ENCODE data around the gene FUZ.

FUZ gene

DNA sequence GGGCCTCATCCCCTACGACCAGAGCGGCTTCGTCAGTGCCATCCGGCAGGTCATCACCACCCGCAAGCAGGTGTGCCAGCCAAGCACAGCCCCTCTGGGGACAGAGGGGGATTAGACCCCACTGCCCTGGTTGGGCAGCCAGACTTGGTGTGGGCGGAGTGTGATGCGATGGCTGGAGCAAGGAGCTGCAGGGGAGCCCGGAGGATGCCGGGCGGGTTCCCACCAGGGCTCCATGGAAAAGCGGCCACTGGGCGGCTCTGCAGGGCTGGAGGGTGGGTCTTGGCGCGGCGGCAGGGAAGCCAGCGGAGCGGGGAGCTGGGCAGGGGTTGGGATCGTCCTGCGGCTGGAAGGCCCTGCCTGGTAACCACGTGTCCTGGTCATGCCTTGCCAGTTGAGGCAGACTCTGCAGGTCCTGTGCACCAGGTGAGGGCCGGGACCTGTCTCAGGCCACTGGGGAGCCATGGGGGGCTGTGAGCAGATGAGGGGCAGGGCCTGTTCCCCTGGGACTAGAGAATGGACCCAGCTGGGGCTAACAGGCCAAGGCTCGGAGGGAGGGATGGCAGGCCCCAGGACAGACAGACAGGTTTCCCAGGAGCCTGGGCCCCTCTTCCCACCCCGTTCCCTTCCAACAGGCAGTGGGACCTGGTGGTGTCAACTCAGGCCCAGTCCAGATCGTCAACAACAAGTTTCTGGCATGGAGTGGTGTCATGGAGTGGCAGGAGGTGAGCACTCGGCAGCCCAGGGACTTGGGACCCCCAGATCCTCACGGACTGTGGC is 44.2 kb upstream of the FUZ start:
- TF ChIP-seq EGR1 (IDR thresholded peaks at IDR 0.05): no peak
- TF ChIP-seq, protein P1, sequence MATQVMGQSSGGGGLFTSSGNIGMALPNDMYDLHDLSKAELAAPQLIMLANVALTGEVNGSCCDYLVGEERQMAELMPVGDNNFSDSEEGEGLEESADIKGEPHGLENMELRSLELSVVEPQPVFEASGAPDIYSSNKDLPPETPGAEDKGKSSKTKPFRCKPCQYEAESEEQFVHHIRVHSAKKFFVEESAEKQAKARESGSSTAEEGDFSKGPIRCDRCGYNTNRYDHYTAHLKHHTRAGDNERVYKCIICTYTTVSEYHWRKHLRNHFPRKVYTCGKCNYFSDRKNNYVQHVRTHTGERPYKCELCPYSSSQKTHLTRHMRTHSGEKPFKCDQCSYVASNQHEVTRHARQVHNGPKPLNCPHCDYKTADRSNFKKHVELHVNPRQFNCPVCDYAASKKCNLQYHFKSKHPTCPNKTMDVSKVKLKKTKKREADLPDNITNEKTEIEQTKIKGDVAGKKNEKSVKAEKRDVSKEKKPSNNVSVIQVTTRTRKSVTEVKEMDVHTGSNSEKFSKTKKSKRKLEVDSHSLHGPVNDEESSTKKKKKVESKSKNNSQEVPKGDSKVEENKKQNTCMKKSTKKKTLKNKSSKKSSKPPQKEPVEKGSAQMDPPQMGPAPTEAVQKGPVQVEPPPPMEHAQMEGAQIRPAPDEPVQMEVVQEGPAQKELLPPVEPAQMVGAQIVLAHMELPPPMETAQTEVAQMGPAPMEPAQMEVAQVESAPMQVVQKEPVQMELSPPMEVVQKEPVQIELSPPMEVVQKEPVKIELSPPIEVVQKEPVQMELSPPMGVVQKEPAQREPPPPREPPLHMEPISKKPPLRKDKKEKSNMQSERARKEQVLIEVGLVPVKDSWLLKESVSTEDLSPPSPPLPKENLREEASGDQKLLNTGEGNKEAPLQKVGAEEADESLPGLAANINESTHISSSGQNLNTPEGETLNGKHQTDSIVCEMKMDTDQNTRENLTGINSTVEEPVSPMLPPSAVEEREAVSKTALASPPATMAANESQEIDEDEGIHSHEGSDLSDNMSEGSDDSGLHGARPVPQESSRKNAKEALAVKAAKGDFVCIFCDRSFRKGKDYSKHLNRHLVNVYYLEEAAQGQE (IDR thresholded peaks at IDR 0.05; ENCODE audit: low read depth): no peak
- no peak for TF ChIP-seq MAX (IDR thresholded peaks at IDR 0.05)
- no peak for TF ChIP-seq FOXM1 (IDR thresholded peaks at IDR 0.05; ENCODE audit: borderline replicate concordance, low read depth)
- TF ChIP-seq TEAD4 (IDR thresholded peaks at IDR 0.05): no peak
- no peak for TF ChIP-seq RAD21 (IDR thresholded peaks at IDR 0.05; ENCODE audit: low read depth)
- TF ChIP-seq CREB1 (IDR thresholded peaks at IDR 0.05; ENCODE audit: low read depth): no peak
- no peak for TF ChIP-seq NFIC (IDR thresholded peaks at IDR 0.05)
- TF ChIP-seq EP300 (IDR thresholded peaks at IDR 0.05; ENCODE audit: borderline replicate concordance): no peak
- no peak for TF ChIP-seq YY1 (IDR thresholded peaks at IDR 0.05; ENCODE audit: low read depth)
- no peak for TF ChIP-seq USF1 (IDR thresholded peaks at IDR 0.05)
- TF ChIP-seq TAF1 (IDR thresholded peaks at IDR 0.05; ENCODE audit: low read depth): no peak
- no peak for TF ChIP-seq TCF12 (IDR thresholded peaks at IDR 0.05; ENCODE audit: low read depth)
- TF ChIP-seq ZBTB7A (IDR thresholded peaks at IDR 0.05; ENCODE audit: low read depth): no peak
- TF ChIP-seq CEBPB (IDR thresholded peaks at IDR 0.05): no peak

DNA sequence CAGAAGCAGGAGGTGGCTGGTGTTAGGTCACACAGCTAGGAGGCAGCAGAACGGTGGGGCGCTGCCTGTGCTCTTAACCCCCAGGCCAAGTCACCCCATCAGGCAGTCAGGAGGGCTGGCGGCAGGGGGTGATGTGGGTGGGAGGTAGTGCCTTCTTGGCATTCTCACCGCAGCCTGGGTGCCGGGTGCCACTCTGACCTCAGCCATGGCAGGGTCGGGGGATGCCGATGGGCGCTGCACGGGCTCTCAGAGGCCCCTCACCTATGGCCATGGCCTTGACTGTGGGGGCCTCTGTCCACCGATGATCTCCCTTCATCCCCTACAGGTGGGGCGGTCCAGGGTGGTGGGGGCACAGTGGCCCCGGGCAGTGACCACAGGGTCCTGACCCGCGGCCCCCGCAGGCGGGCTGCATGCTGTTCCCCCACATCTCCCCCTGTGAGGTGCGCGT is 43.5 kb upstream of the FUZ start:
- no peak for TF ChIP-seq TEAD4 (IDR thresholded peaks at IDR 0.05)
- TF ChIP-seq, protein P1 (IDR thresholded peaks at IDR 0.05; ENCODE audit: low read depth): no peak
- no peak for TF ChIP-seq RAD21 (IDR thresholded peaks at IDR 0.05; ENCODE audit: low read depth)
- TF ChIP-seq CREB1 (IDR thresholded peaks at IDR 0.05; ENCODE audit: low read depth): no peak
- no peak for TF ChIP-seq FOXM1 (IDR thresholded peaks at IDR 0.05; ENCODE audit: borderline replicate concordance, low read depth)
- TF ChIP-seq MAX (IDR thresholded peaks at IDR 0.05): no peak

DNA sequence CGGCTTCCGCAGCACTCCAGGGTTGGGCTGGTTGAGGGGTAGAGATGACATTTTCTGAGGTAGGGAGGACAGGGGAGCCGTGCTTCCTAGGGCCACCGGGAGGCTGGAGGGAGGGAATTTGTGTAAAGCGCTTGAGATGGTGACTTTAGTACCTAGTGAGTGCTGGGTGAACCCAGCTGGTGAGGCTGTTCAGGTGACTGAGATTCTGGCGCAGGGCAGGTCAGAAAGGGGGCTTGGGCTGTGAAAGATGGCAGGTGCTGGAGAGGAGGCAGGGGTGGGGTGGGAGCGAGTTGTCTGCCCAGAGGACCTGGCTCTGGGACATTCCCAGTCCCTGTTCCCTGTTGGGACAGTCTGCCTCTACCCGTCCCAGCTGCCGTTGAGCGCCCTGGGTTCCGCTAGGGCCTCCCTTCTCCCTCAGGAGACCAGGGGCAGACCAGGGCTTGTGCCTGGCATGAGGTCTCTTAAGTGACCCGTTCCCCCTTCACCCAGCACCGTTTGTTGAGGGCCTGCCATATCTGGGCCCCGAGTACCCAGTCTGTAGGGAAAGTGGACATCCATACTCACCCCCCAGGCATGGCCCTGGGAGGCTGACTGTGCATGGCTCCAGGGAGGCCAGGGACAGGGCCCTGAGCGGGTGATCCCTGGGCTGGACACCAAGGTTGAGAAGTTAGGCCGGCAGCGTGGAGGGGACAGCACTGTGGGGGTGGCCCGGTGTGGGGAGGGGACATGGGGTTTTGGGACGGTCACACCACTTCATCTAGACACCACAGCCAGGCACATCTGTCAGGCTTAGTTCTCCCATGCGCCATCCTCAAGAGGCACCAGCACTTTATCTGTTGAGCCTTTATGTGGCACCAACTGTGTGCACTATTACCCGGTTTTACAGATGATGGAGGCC is 42.8 kb upstream of the FUZ start:
- TF ChIP-seq RAD21 (IDR thresholded peaks at IDR 0.05; ENCODE audit: low read depth) (no peak), NFIC (IDR thresholded peaks at IDR 0.05) (no peak), TAF1 (IDR thresholded peaks at IDR 0.05; ENCODE audit: low read depth) (no peak), USF1 (IDR thresholded peaks at IDR 0.05) (no peak), CEBPB (IDR thresholded peaks at IDR 0.05) (no peak), MAX (IDR thresholded peaks at IDR 0.05) (no peak)

GRCh38 chr19:49855277-49855675 is 42.2 kb upstream of the FUZ start:
- TF ChIP-seq USF1 (IDR thresholded peaks at IDR 0.05): no peak
- TF ChIP-seq YY1 (IDR thresholded peaks at IDR 0.05; ENCODE audit: low read depth): no peak
- TF ChIP-seq TEAD4 (IDR thresholded peaks at IDR 0.05): no peak
- TF ChIP-seq ZBTB7A (IDR thresholded peaks at IDR 0.05; ENCODE audit: low read depth): no peak
- no peak for TF ChIP-seq FOXM1 (IDR thresholded peaks at IDR 0.05; ENCODE audit: borderline replicate concordance, low read depth)
- TF ChIP-seq RAD21 (IDR thresholded peaks at IDR 0.05; ENCODE audit: low read depth): no peak
- TF ChIP-seq EP300 (IDR thresholded peaks at IDR 0.05; ENCODE audit: borderline replicate concordance): no peak
- TF ChIP-seq MAX (IDR thresholded peaks at IDR 0.05): no peak
- TF ChIP-seq TCF12 (IDR thresholded peaks at IDR 0.05; ENCODE audit: low read depth): no peak
- TF ChIP-seq CEBPB (IDR thresholded peaks at IDR 0.05): no peak
- no peak for TF ChIP-seq NFIC (IDR thresholded peaks at IDR 0.05)
- no peak for TF ChIP-seq EGR1 (IDR thresholded peaks at IDR 0.05)
